ENCODE data around the gene LMTK3. TPM values are rescaled to one million over a fixed set of nuclear protein-coding genes. Genes with fewer than 3 reads are reported as not detected.

LMTK3 gene
- polyA plus RNA-seq, 1 donor (not counting 4 experiments of a cell fraction or from before 2014, with no cell fraction given) = 0.51 TPM

DNA sequence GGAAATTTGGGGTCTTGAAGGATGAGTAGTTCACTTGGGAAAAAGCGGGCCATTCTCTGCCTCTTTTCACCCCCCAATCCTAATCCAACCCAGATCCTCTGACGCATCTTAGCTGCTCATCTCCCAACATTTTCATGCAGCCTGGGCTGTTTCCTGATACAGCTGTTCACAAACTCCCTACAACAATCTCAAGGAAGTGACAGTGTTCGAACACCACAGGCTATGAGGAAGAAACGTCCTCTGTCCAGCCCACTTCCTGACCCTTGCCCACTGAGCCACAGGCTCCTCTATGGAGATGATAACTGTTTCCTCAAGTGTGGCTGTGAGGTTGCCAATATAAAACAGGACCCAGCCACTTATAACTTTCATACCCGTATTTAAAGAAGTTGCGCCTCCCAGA, 16.2 kb downstream of the LMTK3 start:
- Histone ChIP-seq H3K36me3 (ENCODE audit: control insufficient read depth in 2 of 2, extremely low read depth in 1 of 2, insufficient read depth in 2 of 2, low read length in 2 of 2) (no peaks in the 10 kb centered on the region), H3K79me2 (ENCODE audit: control insufficient read depth, insufficient read depth, low read length) (no peaks in the 10 kb centered on the region), H3K27ac (ENCODE audit: control insufficient read depth, insufficient read depth, low read length) (no peak overlapping the region), H3K9me1 (ENCODE audit: control insufficient read depth, extremely low read depth, insufficient read depth, low read length) (no peaks in the 10 kb centered on the region), H3K9ac (ENCODE audit: control insufficient read depth, extremely low read depth, insufficient read depth, low read length) (no peak overlapping the region), H3K4me1 (ENCODE audit: control insufficient read depth, extremely low read depth, insufficient read depth, low read length) (peaks cover 11% of the 10 kb centered on the region), H4K20me1 (ENCODE audit: control insufficient read depth, extremely low read depth, insufficient read depth, low read length) (no peaks in the 10 kb centered on the region), H3K4me3 (ENCODE audit: control insufficient read depth in 2 of 3, extremely low read depth in 1 of 3, insufficient read depth in 2 of 3, low read depth in 1 of 3, low read length in 3 of 3) (no peak overlapping the region), H3K27me3 (ENCODE audit: control insufficient read depth, extremely low read depth, insufficient read depth, low read length) (peaks cover 6% of the 10 kb centered on the region), H3K9me3 (ENCODE audit: control insufficient read depth, low read depth, low read length) (no peaks in the 10 kb centered on the region), H3K4me2 (ENCODE audit: control insufficient read depth, extremely low read depth, insufficient read depth, low read depth, low read length) (no peak overlapping the region), H2AFZ (ENCODE audit: control insufficient read depth, low read length) (no peak overlapping the region)
- dilution Hi-C loops (cut with MboI; ENCODE audit: extremely low pct_ligation_motif_present, low sequenced_read_pairs) = no loop called here
- no peak for TF ChIP-seq EZH2 (IDR thresholded peaks at IDR 0.05; ENCODE audit: low read length)
- TF ChIP-seq CTCF (optimal IDR thresholded peaks at IDR 0.05 in 1 of 3, IDR thresholded peaks at IDR 0.05 in 1 of 3, conservative IDR thresholded peaks at IDR 0.05 in 1 of 3; ENCODE audit: extremely low read depth in 1 of 3, insufficient read depth in 2 of 3, low read length in 3 of 3) = no peak
- FAIRE-seq (no peak), DNase-seq (ENCODE audit: low read depth, low spot score) (no peak)

- dilution Hi-C loops (cut with MboI; ENCODE audit: extremely low pct_ligation_motif_present, low sequenced_read_pairs) = no loop called here
- Histone ChIP-seq H3K27me3 (ENCODE audit: control insufficient read depth, extremely low read depth, insufficient read depth, low read length) (peaks cover 6% of the 10 kb centered on the region), H3K9ac (ENCODE audit: control insufficient read depth, extremely low read depth, insufficient read depth, low read length) (peak overlapping the region; percentile 86), H3K4me1 (ENCODE audit: control insufficient read depth, extremely low read depth, insufficient read depth, low read length) (peaks cover 15% of the 10 kb centered on the region), H3K9me1 (ENCODE audit: control insufficient read depth, extremely low read depth, insufficient read depth, low read length) (no peaks in the 10 kb centered on the region), H4K20me1 (ENCODE audit: control insufficient read depth, extremely low read depth, insufficient read depth, low read length) (no peaks in the 10 kb centered on the region), H3K9me3 (ENCODE audit: control insufficient read depth, low read depth, low read length) (no peaks in the 10 kb centered on the region), H3K36me3 (ENCODE audit: control insufficient read depth in 2 of 2, extremely low read depth in 1 of 2, insufficient read depth in 2 of 2, low read length in 2 of 2) (no peaks in the 10 kb centered on the region), H3K4me3 (ENCODE audit: control insufficient read depth in 2 of 3, extremely low read depth in 1 of 3, insufficient read depth in 2 of 3, low read depth in 1 of 3, low read length in 3 of 3) (peak overlapping the region; percentile 54 to 74 (median 72)), H3K27ac (ENCODE audit: control insufficient read depth, insufficient read depth, low read length) (peak overlapping the region; percentile 67), H3K79me2 (ENCODE audit: control insufficient read depth, insufficient read depth, low read length) (no peaks in the 10 kb centered on the region), H2AFZ (ENCODE audit: control insufficient read depth, low read length) (peak overlapping the region; percentile 91), H3K4me2 (ENCODE audit: control insufficient read depth, extremely low read depth, insufficient read depth, low read depth, low read length) (peak overlapping the region; percentile 87)
- TF ChIP-seq EZH2 (IDR thresholded peaks at IDR 0.05; ENCODE audit: low read length) = no peak
- no peak for TF ChIP-seq CTCF (optimal IDR thresholded peaks at IDR 0.05 in 1 of 3, IDR thresholded peaks at IDR 0.05 in 1 of 3, conservative IDR thresholded peaks at IDR 0.05 in 1 of 3; ENCODE audit: extremely low read depth in 1 of 3, insufficient read depth in 2 of 3, low read length in 3 of 3)
- FAIRE-seq = no peak
- no peak for DNase-seq (ENCODE audit: low read depth, low spot score)
Observed at GRCh38 chr19:48493718-48494401, 17.8 kb downstream of the LMTK3 start.

All from keratinocyte (primary cell).